Sigmoid colon (tissue), 4 donors: ENCODE results near the gene PCOLCE2.

Experiments used
- EP300 ChIP-seq, 4 donors: sonication (generic); formaldehyde crosslinking; IDR thresholded peaks; one replicate each; pipeline ENCODE4 v1.6.1; 2017; ENCODE audit warnings: antibody characterized with exemption in 4 of 4
- POLR2A ChIP-seq, 2 donors: fragments of 450-650 bp; IDR thresholded peaks; one replicate each; pipeline ENCODE4 v1.6.1; 2016; ENCODE audit warnings: antibody characterized with exemption in 2 of 2, mild to moderate bottlenecking in 2 of 2, moderate library complexity in 2 of 2
- POLR2AphosphoS5 ChIP-seq, 4 donors: sonication (generic); formaldehyde crosslinking; IDR thresholded peaks; one replicate each; pipeline ENCODE4 v1.6.1; 2017; ENCODE audit warnings: antibody characterized with exemption in 4 of 4
- TF ChIP-seq, protein P1 (sequence below), 4 experiments: fragments of 450-650 bp in 3 of 4; fragments of 200-600 bp in 1 of 4; IDR thresholded peaks; one replicate each; pipeline ENCODE4 v1.5.1; 2016 to 2019; ENCODE audit warnings: antibody characterized with exemption in 4 of 4, mild to moderate bottlenecking in 3 of 4, moderate library complexity in 2 of 4

- TF ChIP-seq, protein P1, sequence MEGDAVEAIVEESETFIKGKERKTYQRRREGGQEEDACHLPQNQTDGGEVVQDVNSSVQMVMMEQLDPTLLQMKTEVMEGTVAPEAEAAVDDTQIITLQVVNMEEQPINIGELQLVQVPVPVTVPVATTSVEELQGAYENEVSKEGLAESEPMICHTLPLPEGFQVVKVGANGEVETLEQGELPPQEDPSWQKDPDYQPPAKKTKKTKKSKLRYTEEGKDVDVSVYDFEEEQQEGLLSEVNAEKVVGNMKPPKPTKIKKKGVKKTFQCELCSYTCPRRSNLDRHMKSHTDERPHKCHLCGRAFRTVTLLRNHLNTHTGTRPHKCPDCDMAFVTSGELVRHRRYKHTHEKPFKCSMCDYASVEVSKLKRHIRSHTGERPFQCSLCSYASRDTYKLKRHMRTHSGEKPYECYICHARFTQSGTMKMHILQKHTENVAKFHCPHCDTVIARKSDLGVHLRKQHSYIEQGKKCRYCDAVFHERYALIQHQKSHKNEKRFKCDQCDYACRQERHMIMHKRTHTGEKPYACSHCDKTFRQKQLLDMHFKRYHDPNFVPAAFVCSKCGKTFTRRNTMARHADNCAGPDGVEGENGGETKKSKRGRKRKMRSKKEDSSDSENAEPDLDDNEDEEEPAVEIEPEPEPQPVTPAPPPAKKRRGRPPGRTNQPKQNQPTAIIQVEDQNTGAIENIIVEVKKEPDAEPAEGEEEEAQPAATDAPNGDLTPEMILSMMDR (IDR thresholded peaks at IDR 0.05) = no peak
- TF ChIP-seq POLR2AphosphoS5 (IDR thresholded peaks at IDR 0.05) (no peak), POLR2A (IDR thresholded peaks at IDR 0.05) (no peak), EP300 (IDR thresholded peaks at IDR 0.05) (no peak)
These were observed 530 bp upstream of the PCOLCE2 start for GRCh38 chr3:142889212-142890014.
